ENCODE data around the gene OR2T3.
"Not testable (repeated sequence)": the region's sequence is repeated elsewhere in the genome, so short reads cannot be mapped to it uniquely, and the experiment has no call there.

- not testable (repeated sequence) for TF ChIP-seq CTCF (conservative IDR thresholded peaks at IDR 0.05 in 1 of 2, IDR thresholded peaks at IDR 0.05 in 1 of 2; ENCODE audit: extremely low read depth in 1 of 2, insufficient read depth in 1 of 2, low read depth in 1 of 2, low read length in 2 of 2); EZH2 (IDR thresholded peaks at IDR 0.05; ENCODE audit: borderline replicate concordance, low read length)
These were observed 18.1 kb upstream of the OR2T3 start for GRCh38 chr1:248455045-248455444.

Data from mammary epithelial cell (primary cell).